IMR-90 (cell line): ENCODE results near the gene OGFOD3. TPM values are rescaled to one million over a fixed set of nuclear protein-coding genes. Genes with fewer than 3 reads are reported as not detected.
A peak's percentile ranks its signal among the peaks of the same experiment; 100 is the strongest.

Experiments
- ATAC-seq: fragments of 200-7000 bp; cut with Tn5 transposase; 2 replicates; pipeline ENCODE4 v1.9.1; 2020; ENCODE audit warnings: low read depth, mild to moderate bottlenecking, moderate library complexity
- BruUV-seq: library from RNA; stranded (reverse); fragments of 400-500 nt; replicated peaks from 2 replicates; lab custom pipeline; 2021; lab: Mats Ljungman, UMichigan
- CTCF ChIA-PET: fragments of 300-600 bp; formaldehyde crosslinking; extraction: SDS; loops from one replicate; lab custom pipeline; 2021; ENCODE audit warnings: antibody characterized with exemption; lab: Yijun Ruan, JAX
- POLR2A ChIA-PET: fragments of 300-600 bp; sonication (Branson Sonifier 250); formaldehyde crosslinking; loops from one replicate; lab custom pipeline; 2022; ENCODE audit warnings: antibody characterized with exemption; ENCODE audit not compliant: unreplicated experiment; lab: Charles Lee
- DNase-seq: peaks from one replicate; pipeline ENCODE4 v3.0.0; 2013
- H2AFZ ChIP-seq: replicated peaks from 2 replicates; pipeline ENCODE3; 2013; ENCODE audit warnings: low read length, mild to moderate bottlenecking; ENCODE audit not compliant: poor library complexity
- H2AK5ac ChIP-seq: 2 replicates; pipeline ENCODE4 v1.6.1; 2013; ENCODE audit warnings: low read depth, low read length, inconsistent platforms
- H2AK9ac ChIP-seq: replicated peaks from 2 replicates; pipeline ENCODE3; 2013; ENCODE audit warnings: mild to moderate bottlenecking, low read depth, low read length, moderate library complexity; ENCODE audit not compliant: poor library complexity
- H2BK120ac ChIP-seq: 2 replicates; pipeline ENCODE4 v1.6.1; 2013; ENCODE audit warnings: low read depth, low read length, inconsistent platforms
- H2BK15ac ChIP-seq: 3 replicates; pipeline ENCODE4 v1.6.1; 2013; ENCODE audit warnings: low read depth, low read length, inconsistent platforms
- H2BK20ac ChIP-seq: 2 replicates; pipeline ENCODE4 v1.6.1; 2013; ENCODE audit warnings: low read depth, mild to moderate bottlenecking, inconsistent platforms, low read length, moderate library complexity
- H2BK5ac ChIP-seq: 2 replicates; pipeline ENCODE4 v1.6.1; 2013; ENCODE audit warnings: mild to moderate bottlenecking, low read depth, low read length, inconsistent platforms; ENCODE audit not compliant: poor library complexity, severe bottlenecking
- H3K14ac ChIP-seq: replicated peaks from 2 replicates; pipeline ENCODE4 v1.6.1; 2013; ENCODE audit warnings: low read depth, low read length, inconsistent platforms
- H3K18ac ChIP-seq: 2 replicates; pipeline ENCODE4 v1.6.1; 2013; ENCODE audit warnings: low read depth, low read length, control low read depth
- H3K23ac ChIP-seq: 2 replicates; pipeline ENCODE4 v1.6.1; 2013; ENCODE audit warnings: low read depth, low read length, inconsistent platforms
- H3K27ac ChIP-seq: 2 replicates; pipeline ENCODE4 v1.5.1; 2013; ENCODE audit warnings: mild to moderate bottlenecking, control low read depth, low read length; ENCODE audit not compliant: insufficient read depth
- H3K27me3 ChIP-seq: 2 replicates; pipeline ENCODE4 v1.6.1; 2013; ENCODE audit warnings: low read length; ENCODE audit not compliant: control insufficient read depth, insufficient read depth
- H3K36me3 ChIP-seq: 2 replicates; pipeline ENCODE4 v1.6.1; 2013; ENCODE audit warnings: low read length, mixed read lengths; ENCODE audit not compliant: control insufficient read depth, insufficient read depth
- H3K4ac ChIP-seq: 2 replicates; pipeline ENCODE4 v1.6.1; 2013; ENCODE audit warnings: low read depth, low read length, inconsistent platforms
- H3K4me1 ChIP-seq: 2 replicates; pipeline ENCODE4 v1.6.1; 2013; ENCODE audit warnings: low read length, mixed read lengths; ENCODE audit not compliant: control insufficient read depth, insufficient read depth
- H3K4me2 ChIP-seq: 2 replicates; pipeline ENCODE4 v1.6.1; 2013; ENCODE audit warnings: low read depth, mild to moderate bottlenecking, control low read depth, low read length, moderate library complexity
- H3K4me3 ChIP-seq: 2 replicates; pipeline ENCODE4 v1.5.1; 2013; ENCODE audit warnings: low read depth, mild to moderate bottlenecking, control low read depth, low read length, moderate library complexity; ENCODE audit not compliant: insufficient read depth
- H3K56ac ChIP-seq: 2 replicates; pipeline ENCODE4 v1.6.1; 2013; ENCODE audit warnings: low read length, inconsistent platforms; ENCODE audit not compliant: insufficient read depth; ENCODE audit errors: extremely low read depth
- H3K79me1 ChIP-seq, 2 experiments: 2 replicates each; pipeline ENCODE4 v1.6.1; 2013; ENCODE audit warnings: low read length in 2 of 2, inconsistent platforms in 1 of 2, low read depth in 1 of 2
- H3K9ac ChIP-seq: 2 replicates; pipeline ENCODE4 v1.6.1; 2013; ENCODE audit warnings: low read depth, low read length, control low read depth
- H3K9me1 ChIP-seq: 2 replicates; pipeline ENCODE4 v1.6.1; 2013; ENCODE audit warnings: low read length, inconsistent platforms; ENCODE audit not compliant: insufficient read depth
- H3K9me3 ChIP-seq: 2 replicates; pipeline ENCODE4 v1.6.1; 2013; ENCODE audit warnings: low read length; ENCODE audit not compliant: control insufficient read depth, insufficient read depth
- H4K20me1 ChIP-seq: 2 replicates; pipeline ENCODE4 v1.6.1; 2013; ENCODE audit warnings: low read length, inconsistent platforms; ENCODE audit not compliant: insufficient read depth
- H4K5ac ChIP-seq: 2 replicates; pipeline ENCODE4 v1.6.1; 2013; ENCODE audit warnings: mild to moderate bottlenecking, low read depth, low read length, control low read depth
- H4K8ac ChIP-seq, 2 experiments: 2 replicates each; pipeline ENCODE4 v1.6.1; 2013; ENCODE audit warnings: low read depth in 2 of 2, low read length in 2 of 2, control low read depth in 1 of 2, inconsistent platforms in 1 of 2
- H4K91ac ChIP-seq: 2 replicates; pipeline ENCODE4 v1.6.1; 2013; ENCODE audit warnings: low read depth, low read length, inconsistent platforms; ENCODE audit not compliant: insufficient read depth
- BHLHE40 ChIP-seq: fragments of 150-350 bp; IDR thresholded peaks from 2 replicates; pipeline ENCODE4 v1.6.1; 2016; ENCODE audit warnings: mild to moderate bottlenecking, low read depth, low read length
- CHD1 ChIP-seq: IDR thresholded peaks from 2 replicates; pipeline ENCODE4 v1.6.1; 2012; ENCODE audit warnings: low read depth, low read length, improper control_type of control experiment
- CTCF ChIP-seq: conservative IDR thresholded peaks from 2 replicates; pipeline ENCODE4 v1.5.1; 2012; ENCODE audit warnings: mild to moderate bottlenecking, low read depth, low read length, improper control_type of control experiment
- ELK1 ChIP-seq: fragments of 150-350 bp; IDR thresholded peaks from 2 replicates; pipeline ENCODE4 v1.6.1; 2016; ENCODE audit warnings: low read depth, mild to moderate bottlenecking, low read length, moderate library complexity, borderline replicate concordance
- FOS ChIP-seq: fragments of 150-350 bp; IDR thresholded peaks from 2 replicates; pipeline ENCODE4 v1.6.1; 2016; ENCODE audit warnings: low read depth, low read length
- MAZ ChIP-seq: IDR thresholded peaks from 2 replicates; pipeline ENCODE4 v1.6.1; 2012; ENCODE audit warnings: low read depth, mild to moderate bottlenecking, low read length, improper control_type of control experiment, moderate library complexity, borderline replicate concordance
- MXI1 ChIP-seq: IDR thresholded peaks from 2 replicates; pipeline ENCODE4 v1.6.1; 2012; ENCODE audit warnings: low read depth, mild to moderate bottlenecking, low read length, moderate library complexity, borderline replicate concordance
- NFE2L2 ChIP-seq: fragments of 150-350 bp; IDR thresholded peaks from 2 replicates; pipeline ENCODE4 v1.6.1; 2016; ENCODE audit warnings: low read depth, mild to moderate bottlenecking, low read length
- POLR2A ChIP-seq: IDR thresholded peaks from 2 replicates; pipeline ENCODE4 v1.6.1; 2012; ENCODE audit warnings: mild to moderate bottlenecking, low read depth, low read length
- RAD21 ChIP-seq: IDR thresholded peaks from 2 replicates; pipeline ENCODE4 v1.6.1; 2012; ENCODE audit warnings: low read length, improper control_type of control experiment
- RCOR1 ChIP-seq: IDR thresholded peaks from 2 replicates; pipeline ENCODE4 v1.6.1; 2012; ENCODE audit warnings: mild to moderate bottlenecking, low read length, improper control_type of control experiment; ENCODE audit not compliant: insufficient replicate concordance
- USF2 ChIP-seq: fragments of 150-350 bp; IDR thresholded peaks from 2 replicates; pipeline ENCODE4 v1.6.1; 2017; ENCODE audit warnings: mild to moderate bottlenecking, antibody characterized with exemption, low read length, low read depth
- WGBS, 2 experiments: methylation state at CpG; one replicate each; pipeline versions ENCODE4 v1.1.5 to v1.1.7; 2013; ENCODE audit warnings: missing lambda C conversion rate in 2 of 2; ENCODE audit not compliant: insufficient read length in 1 of 2; ENCODE audit errors: extremely low coverage in 2 of 2; 5-methylcytosine and 5-hydroxymethylcytosine counted together
- dilution Hi-C: fragments of 300-500 bp; cut with HindIII; formaldehyde crosslinking; loops from one replicate; pipeline ENCODE4 v1.14.3; 2018; ENCODE audit warnings: low sequenced_read_pairs; ENCODE audit not compliant: unreplicated experiment
- in situ Hi-C: fragments of 300-500 bp; cut with MboI; formaldehyde crosslinking; loops from 3 replicates; pipeline ENCODE4 v1.14.3; 2019; ENCODE audit warnings: low sequenced_read_pairs, inconsistent platforms, mixed read lengths
- intact Hi-C: fragments of 100-400 bp; cut with micrococcal nuclease; formaldehyde crosslinking; loops from 2 replicates; pipeline ENCODE4 v1.10.0; 2022
- polyA plus RNA-seq, 3 experiments: library from polyadenylated mRNA; depleted of rRNA; stranded (reverse); fragments of >200 nt; gene quantifications; 2 replicates each; pipeline ENCODE4 v1.2.3, GENCODE V29; 2012; ENCODE audit warnings: low replicate concordance in 1 of 3
- total RNA-seq: library from RNA; depleted of rRNA; stranded (reverse); fragments of >200 nt; gene quantifications from 2 replicates; pipeline ENCODE4 v1.2.3, GENCODE V29; 2012

The OGFOD3 gene
- total and polyA plus RNA-seq, 2 of the 4 experiments (the other 2 are of a cell fraction), result 25.3 to 33.4 TPM

GRCh38 chr17:82458179-82458884, 39.9 kb upstream of the OGFOD3 start, which contains the start of gene NARF:
Gene NARF, plus strand, starts transcription at chr17:82458741. Its CDS starts 63 bp downstream, at chr17:82458804.
- ChIA-PET CTCF (no interaction called here), POLR2A (no interaction called here)
- no peak within 1 kb of the TSS for H2BK20ac ChIP-seq
- H3K36me3 ChIP-seq, result peaks cover 25% of the 10 kb centered on the region
- H3K4me1 ChIP-seq, result peaks cover 3% of the 10 kb centered on the region
- BruUV-seq, result TSS peak; percentile 82
- peak within 1 kb of the TSS; percentile 74 for H3K4me3 ChIP-seq
- H3K9ac ChIP-seq, result peak within 1 kb of the TSS; percentile 72
- H3K4ac ChIP-seq, result peak within 1 kb of the TSS; percentile 80
- H3K56ac ChIP-seq, result peak within 1 kb of the TSS; percentile 60
- peak within 1 kb of the TSS; percentile 95 for H2AK5ac ChIP-seq
- H4K20me1 ChIP-seq, result peaks cover 13% of the 10 kb centered on the region
- H2AK9ac ChIP-seq, result peak within 1 kb of the TSS; percentile 99
- H2AFZ ChIP-seq, result peak within 1 kb of the TSS; percentile 95
- ATAC-seq (peak; percentile 99), DNase-seq (peak; percentile 98)
- 0% methylated on average over 43 of the region's 85 CpGs; no CpG with 5 or more reads in 1 of the 2 experiments for WGBS, 2 experiments
- peak within 1 kb of the TSS; percentile 99 for H3K4me2 ChIP-seq
- H4K8ac ChIP-seq, result peak within 1 kb of the TSS; percentile 14 to 78
- H2BK5ac ChIP-seq, result peak within 1 kb of the TSS; percentile 87
- peak within 1 kb of the TSS; percentile 25; the same call in 1 of the 2 replicates for H3K18ac ChIP-seq
- in situ Hi-C loops, result no loop called here
- peak within 1 kb of the TSS; percentile 85 for H3K23ac ChIP-seq
- dilution Hi-C loops, result no loop called here
- intact Hi-C loops, result loop anchor here (1.0 to 5.0 kb wide), 2 partner anchors 73 to 94 kb away; no protein-coding TSS in a partner anchor
- peak within 1 kb of the TSS; percentile 86 for H3K27ac ChIP-seq
- H4K5ac ChIP-seq, result peak within 1 kb of the TSS; percentile 41
- H3K9me1 ChIP-seq, result peaks cover 8% of the 10 kb centered on the region; the same call in 1 of the 2 replicates
- peak within 1 kb of the TSS; percentile 77 for H3K14ac ChIP-seq
- H3K27me3 ChIP-seq, result no peaks in the 10 kb centered on the region
- H2BK15ac ChIP-seq, result peak within 1 kb of the TSS; percentile 2; the same call in 1 of the 3 replicates
- no peak within 1 kb of the TSS; the same call in 1 of the 2 replicates for H2BK120ac ChIP-seq
- H4K91ac ChIP-seq, result peak within 1 kb of the TSS; percentile 64
- H3K9me3 ChIP-seq, result no peaks in the 10 kb centered on the region
- peaks cover 13 to 44% of the 10 kb centered on the region in 2 experiments for H3K79me1 ChIP-seq
- TF ChIP-seq RCOR1 (no peak), FOS (peak; percentile 62; the same call in 1 of the 2 replicates), USF2 (no peak), CTCF (no peak), MXI1 (peak; percentile 47; the same call in 1 of the 2 replicates), NFE2L2 (no peak; the same call in 1 of the 2 replicates), MAZ (peak; percentile 46; the same call in 1 of the 2 replicates), ELK1 (no peak), POLR2A (peak; percentile 98), RAD21 (no peak), BHLHE40 (0 out of 2 replicates have a peak, but pooled peaks have one; percentile 4), CHD1 (peak; percentile 45; the same call in 1 of the 2 replicates)
